ENCODE measurements around the gene CNOT11. TPM values are rescaled to one million over a fixed set of nuclear protein-coding genes. Genes with fewer than 3 reads are reported as not detected.

CNOT11 gene
- total RNA-seq, 1 donor from 2014 or later: 59.7 TPM

DNA sequence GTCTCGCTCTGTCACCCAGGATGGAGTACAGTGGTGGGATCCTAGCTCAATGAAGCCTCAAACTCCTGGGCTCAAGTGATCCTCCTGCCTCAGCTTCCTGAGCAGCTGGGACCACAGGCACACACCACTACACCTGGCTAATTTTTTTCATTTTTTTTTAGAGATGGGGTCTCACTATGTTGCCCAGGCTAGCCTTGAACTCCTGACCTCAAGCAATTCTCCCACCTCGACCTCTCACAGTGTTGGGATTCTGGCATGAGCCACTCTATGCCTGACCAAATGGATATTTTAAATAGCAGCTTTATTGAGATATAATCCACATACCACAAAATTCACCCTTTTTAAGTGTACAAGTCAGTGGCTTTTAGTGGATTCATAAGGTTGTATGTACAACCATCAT is 44.7 kb downstream of the CNOT11 start:
- Mint-ChIP-seq H3K9me3 (no peaks in the 10 kb centered on the region), H3K27ac (no peak overlapping the region), H3K4me3 (no peak overlapping the region), H3K36me3 (ENCODE audit: low read depth) (peaks cover 48% of the 10 kb centered on the region), H3K4me1 (peaks cover 36% of the 10 kb centered on the region), H3K27me3 (no peaks in the 10 kb centered on the region)
- TF ChIP-seq, protein P1, sequence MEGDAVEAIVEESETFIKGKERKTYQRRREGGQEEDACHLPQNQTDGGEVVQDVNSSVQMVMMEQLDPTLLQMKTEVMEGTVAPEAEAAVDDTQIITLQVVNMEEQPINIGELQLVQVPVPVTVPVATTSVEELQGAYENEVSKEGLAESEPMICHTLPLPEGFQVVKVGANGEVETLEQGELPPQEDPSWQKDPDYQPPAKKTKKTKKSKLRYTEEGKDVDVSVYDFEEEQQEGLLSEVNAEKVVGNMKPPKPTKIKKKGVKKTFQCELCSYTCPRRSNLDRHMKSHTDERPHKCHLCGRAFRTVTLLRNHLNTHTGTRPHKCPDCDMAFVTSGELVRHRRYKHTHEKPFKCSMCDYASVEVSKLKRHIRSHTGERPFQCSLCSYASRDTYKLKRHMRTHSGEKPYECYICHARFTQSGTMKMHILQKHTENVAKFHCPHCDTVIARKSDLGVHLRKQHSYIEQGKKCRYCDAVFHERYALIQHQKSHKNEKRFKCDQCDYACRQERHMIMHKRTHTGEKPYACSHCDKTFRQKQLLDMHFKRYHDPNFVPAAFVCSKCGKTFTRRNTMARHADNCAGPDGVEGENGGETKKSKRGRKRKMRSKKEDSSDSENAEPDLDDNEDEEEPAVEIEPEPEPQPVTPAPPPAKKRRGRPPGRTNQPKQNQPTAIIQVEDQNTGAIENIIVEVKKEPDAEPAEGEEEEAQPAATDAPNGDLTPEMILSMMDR (IDR thresholded peaks at IDR 0.05): no peak
- intact Hi-C loops (cut with micrococcal nuclease): no loop called here
- DNase-seq (no peak), ATAC-seq (ENCODE audit: low read depth) (no peak)
- ChIA-PET POLR2A (no interaction called here), CTCF (no interaction called here)

DNA sequence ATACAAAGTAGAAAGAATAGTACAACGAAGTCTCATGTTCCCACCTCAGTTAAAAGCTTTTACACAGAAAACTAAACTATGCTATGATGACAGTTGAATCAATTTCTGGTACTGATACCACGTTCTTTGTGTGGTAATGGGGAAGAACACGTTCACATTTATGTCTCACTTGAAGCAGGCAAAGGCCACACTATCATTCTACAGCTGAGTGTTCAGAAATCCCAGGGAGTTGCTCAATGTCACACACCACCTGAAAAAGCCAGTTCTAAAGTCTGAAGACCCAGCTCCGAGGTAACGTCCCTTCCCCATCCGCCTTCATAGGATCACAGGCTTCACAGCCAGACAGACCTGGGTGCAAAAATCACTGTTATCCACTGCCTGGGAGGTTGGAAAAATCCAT is 46.9 kb downstream of the CNOT11 start:
- TF ChIP-seq, protein P1 (IDR thresholded peaks at IDR 0.05): no peak
- CTCF ChIA-PET: no interaction called here
- H3K27me3 Mint-ChIP-seq: no peaks in the 10 kb centered on the region
- H3K9me3 Mint-ChIP-seq: no peaks in the 10 kb centered on the region
- DNase-seq (no peak), ATAC-seq (ENCODE audit: low read depth) (no peak)
- peaks cover 33% of the 10 kb centered on the region for H3K36me3 Mint-ChIP-seq (ENCODE audit: low read depth)
- intact Hi-C loops (cut with micrococcal nuclease): loop anchor here (10.0 kb wide), 1 partner anchor 905 kb away; no protein-coding TSS in a partner anchor
- peak overlapping the region; percentile 33 for H3K27ac Mint-ChIP-seq
- POLR2A ChIA-PET: interaction anchor here (1.1 kb wide), 1 partner anchor 26 kb away, joined by 3 read pairs; no protein-coding TSS in a partner anchor
- peaks cover 45% of the 10 kb centered on the region for H3K4me1 Mint-ChIP-seq
- no peak overlapping the region for H3K4me3 Mint-ChIP-seq

DNA sequence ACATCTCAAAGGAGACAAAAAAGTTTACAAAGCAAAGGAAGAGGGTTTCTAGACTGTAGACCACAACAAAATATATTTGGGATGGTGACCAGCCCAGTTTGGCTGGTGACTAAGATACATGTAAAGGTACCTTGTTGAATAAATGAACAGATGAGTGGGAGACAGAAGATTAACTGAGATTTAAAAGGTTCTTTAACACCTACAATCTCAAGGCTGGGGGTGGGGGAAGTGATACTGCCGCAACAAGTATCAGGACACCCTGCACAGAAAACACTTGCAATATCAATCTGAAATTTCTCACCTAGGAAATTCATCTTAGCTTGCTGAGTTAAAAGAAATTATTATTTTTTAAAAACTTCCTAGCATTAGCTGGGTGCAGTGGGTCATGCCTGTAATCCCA is 47.5 kb downstream of the CNOT11 start:
- TF ChIP-seq, protein P1 (IDR thresholded peaks at IDR 0.05): no peak
- peaks cover 48% of the 10 kb centered on the region for H3K4me1 Mint-ChIP-seq
- intact Hi-C loops (cut with micrococcal nuclease): loop anchor here (10.0 kb wide), 1 partner anchor 905 kb away; no protein-coding TSS in a partner anchor
- no peaks in the 10 kb centered on the region for H3K9me3 Mint-ChIP-seq
- peaks cover 30% of the 10 kb centered on the region for H3K36me3 Mint-ChIP-seq (ENCODE audit: low read depth)
- H3K27me3 Mint-ChIP-seq: no peaks in the 10 kb centered on the region
- no peak overlapping the region for H3K4me3 Mint-ChIP-seq
- CTCF ChIA-PET: no interaction called here
- ATAC-seq (ENCODE audit: low read depth) (no peak), DNase-seq (no peak)
- POLR2A ChIA-PET: interaction anchor here (1.1 kb wide), 1 partner anchor 26 kb away, joined by 3 read pairs; no protein-coding TSS in a partner anchor
- peak overlapping the region; percentile 33 for H3K27ac Mint-ChIP-seq

DNA sequence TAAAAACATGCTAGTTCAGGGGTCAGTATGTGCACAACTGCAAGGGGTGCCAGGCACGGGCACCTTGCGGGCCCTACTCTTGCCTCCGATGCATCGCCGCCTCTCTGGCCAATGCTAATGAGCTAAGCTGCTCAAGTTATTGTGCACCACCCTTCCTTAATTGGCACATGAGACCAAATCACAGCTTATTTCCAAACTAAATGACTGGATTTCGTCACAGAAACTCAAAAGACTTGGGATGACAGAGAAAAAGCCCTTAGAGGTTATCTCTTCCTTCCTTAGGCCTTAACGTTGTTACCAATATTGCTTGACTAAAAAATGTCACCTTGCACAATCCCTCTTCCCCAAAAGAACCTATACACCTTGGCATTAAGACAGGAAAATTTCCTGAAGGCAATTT is 48.1 kb downstream of the CNOT11 start:
- intact Hi-C loops (cut with micrococcal nuclease): loop anchor here (10.0 kb wide), 1 partner anchor 906 kb away; no protein-coding TSS in a partner anchor
- H3K4me3 Mint-ChIP-seq: no peak overlapping the region
- TF ChIP-seq, protein P1 (IDR thresholded peaks at IDR 0.05): no peak
- DNase-seq (no peak), ATAC-seq (ENCODE audit: low read depth) (no peak)
- ChIA-PET CTCF (no interaction called here), POLR2A (no interaction called here)
- peaks cover 55% of the 10 kb centered on the region for H3K4me1 Mint-ChIP-seq
- no peaks in the 10 kb centered on the region for H3K9me3 Mint-ChIP-seq
- peaks cover 34% of the 10 kb centered on the region for H3K36me3 Mint-ChIP-seq (ENCODE audit: low read depth)
- no peak overlapping the region for H3K27ac Mint-ChIP-seq
- H3K27me3 Mint-ChIP-seq: no peaks in the 10 kb centered on the region

DNA sequence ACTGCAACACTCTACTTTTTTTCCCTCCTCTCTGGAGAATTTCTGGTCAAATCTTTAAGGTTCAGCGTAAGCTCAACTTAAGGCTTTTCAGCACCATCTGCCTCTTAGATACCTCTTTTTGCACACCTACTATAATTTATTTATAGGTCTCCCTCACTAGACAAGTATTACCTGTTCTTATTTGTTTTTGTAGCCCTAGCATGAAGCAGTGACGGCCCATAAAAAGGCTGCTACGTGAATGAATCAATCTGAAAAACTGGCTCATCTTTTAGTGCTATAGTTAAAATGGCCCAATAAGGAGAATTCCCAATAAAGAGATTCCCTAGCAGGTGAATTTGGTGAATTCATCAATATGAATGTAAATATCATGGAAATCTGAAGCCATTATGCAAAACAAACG is 49.3 kb downstream of the CNOT11 start:
- intact Hi-C loops (cut with micrococcal nuclease): loop anchor here (10.0 kb wide), 1 partner anchor 907 kb away; no protein-coding TSS in a partner anchor
- no peak overlapping the region for H3K27ac Mint-ChIP-seq
- no peak for ATAC-seq (ENCODE audit: low read depth)
- CTCF ChIA-PET: no interaction called here
- no peak for DNase-seq
- H3K4me3 Mint-ChIP-seq: no peak overlapping the region
- no peaks in the 10 kb centered on the region for H3K9me3 Mint-ChIP-seq
- no peaks in the 10 kb centered on the region for H3K27me3 Mint-ChIP-seq
- H3K36me3 Mint-ChIP-seq (ENCODE audit: low read depth): peaks cover 35% of the 10 kb centered on the region
- TF ChIP-seq, protein P1 (IDR thresholded peaks at IDR 0.05): no peak
- POLR2A ChIA-PET: interaction anchor here (0.6 to 1.8 kb wide), 2 partner anchors 47 to 49 kb away, joined by 3 to 7 read pairs; partner anchors contain the start of gene CNOT11
- H3K4me1 Mint-ChIP-seq: peaks cover 60% of the 10 kb centered on the region

Measured in activated B cell treated with CpG ODN at 0.5 μM for 24 hours (primary cell).